WTC11 (cell line): ENCODE results near the gene VWA7.

Experiments
- FOXJ3 ChIP-seq: sonication (generic); formaldehyde crosslinking; IDR thresholded peaks from 2 replicates; pipeline ENCODE4 v1.9.0; 2021; ENCODE audit warnings: missing genetic modification reagents, mild to moderate bottlenecking, borderline replicate concordance
- TF ChIP-seq, protein P1 (sequence below): sonication (generic); formaldehyde crosslinking; IDR thresholded peaks from 2 replicates; pipeline ENCODE4 v1.8.0; 2022; ENCODE audit warnings: mild to moderate bottlenecking, missing genetic modification reagents
- TF ChIP-seq, protein P2 (sequence below): sonication (generic); formaldehyde crosslinking; IDR thresholded peaks from 2 replicates; pipeline ENCODE4 v1.8.0; 2022; ENCODE audit warnings: mild to moderate bottlenecking, missing genetic modification reagents
- TF ChIP-seq, protein P3 (sequence below): fragments of 200-600 bp; IDR thresholded peaks from 2 replicates; pipeline ENCODE4 v1.8.0; 2022; ENCODE audit warnings: antibody characterized with exemption
- TF ChIP-seq, protein P4 (sequence below): sonication (generic); formaldehyde crosslinking; conservative IDR thresholded peaks from 2 replicates; pipeline ENCODE4 v1.8.1; 2022; ENCODE audit warnings: mild to moderate bottlenecking, missing genetic modification reagents

DNA sequence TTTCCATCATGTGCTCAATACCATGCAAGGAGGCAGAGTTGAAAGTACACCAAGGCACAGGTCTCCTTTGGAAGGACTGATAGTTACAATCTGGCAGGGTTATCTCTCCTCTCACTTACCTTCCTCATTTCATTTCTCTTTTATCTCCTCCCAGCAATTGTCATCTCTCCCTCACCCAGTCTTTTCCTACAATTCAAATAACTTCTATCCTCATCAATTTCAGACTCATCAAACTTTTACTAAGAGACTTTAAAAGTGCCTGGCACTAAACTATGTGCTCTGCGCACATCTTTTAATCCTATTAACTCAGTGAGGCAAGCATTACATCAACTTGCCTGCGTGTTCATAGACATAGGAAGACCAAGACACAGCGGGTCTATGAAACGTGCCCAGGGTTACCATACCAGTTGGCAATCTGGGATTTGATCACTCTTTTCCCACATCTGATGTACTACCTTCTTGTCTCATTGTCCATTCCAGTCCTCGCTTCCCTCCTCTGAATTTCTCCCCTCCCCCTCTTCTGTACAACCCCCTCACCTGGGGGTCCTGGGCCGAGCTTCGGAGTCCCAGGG lies 17.3 kb upstream of the VWA7 start:
- TF ChIP-seq, protein P1, sequence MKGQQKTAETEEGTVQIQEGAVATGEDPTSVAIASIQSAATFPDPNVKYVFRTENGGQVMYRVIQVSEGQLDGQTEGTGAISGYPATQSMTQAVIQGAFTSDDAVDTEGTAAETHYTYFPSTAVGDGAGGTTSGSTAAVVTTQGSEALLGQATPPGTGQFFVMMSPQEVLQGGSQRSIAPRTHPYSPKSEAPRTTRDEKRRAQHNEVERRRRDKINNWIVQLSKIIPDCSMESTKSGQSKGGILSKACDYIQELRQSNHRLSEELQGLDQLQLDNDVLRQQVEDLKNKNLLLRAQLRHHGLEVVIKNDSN (CRISPR knock-in tag): no peak
- TF ChIP-seq, protein P2, sequence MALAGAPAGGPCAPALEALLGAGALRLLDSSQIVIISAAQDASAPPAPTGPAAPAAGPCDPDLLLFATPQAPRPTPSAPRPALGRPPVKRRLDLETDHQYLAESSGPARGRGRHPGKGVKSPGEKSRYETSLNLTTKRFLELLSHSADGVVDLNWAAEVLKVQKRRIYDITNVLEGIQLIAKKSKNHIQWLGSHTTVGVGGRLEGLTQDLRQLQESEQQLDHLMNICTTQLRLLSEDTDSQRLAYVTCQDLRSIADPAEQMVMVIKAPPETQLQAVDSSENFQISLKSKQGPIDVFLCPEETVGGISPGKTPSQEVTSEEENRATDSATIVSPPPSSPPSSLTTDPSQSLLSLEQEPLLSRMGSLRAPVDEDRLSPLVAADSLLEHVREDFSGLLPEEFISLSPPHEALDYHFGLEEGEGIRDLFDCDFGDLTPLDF (CRISPR knock-in tag): no peak
- TF ChIP-seq FOXJ3 (CRISPR knock-in tag): no peak
- TF ChIP-seq, protein P3, sequence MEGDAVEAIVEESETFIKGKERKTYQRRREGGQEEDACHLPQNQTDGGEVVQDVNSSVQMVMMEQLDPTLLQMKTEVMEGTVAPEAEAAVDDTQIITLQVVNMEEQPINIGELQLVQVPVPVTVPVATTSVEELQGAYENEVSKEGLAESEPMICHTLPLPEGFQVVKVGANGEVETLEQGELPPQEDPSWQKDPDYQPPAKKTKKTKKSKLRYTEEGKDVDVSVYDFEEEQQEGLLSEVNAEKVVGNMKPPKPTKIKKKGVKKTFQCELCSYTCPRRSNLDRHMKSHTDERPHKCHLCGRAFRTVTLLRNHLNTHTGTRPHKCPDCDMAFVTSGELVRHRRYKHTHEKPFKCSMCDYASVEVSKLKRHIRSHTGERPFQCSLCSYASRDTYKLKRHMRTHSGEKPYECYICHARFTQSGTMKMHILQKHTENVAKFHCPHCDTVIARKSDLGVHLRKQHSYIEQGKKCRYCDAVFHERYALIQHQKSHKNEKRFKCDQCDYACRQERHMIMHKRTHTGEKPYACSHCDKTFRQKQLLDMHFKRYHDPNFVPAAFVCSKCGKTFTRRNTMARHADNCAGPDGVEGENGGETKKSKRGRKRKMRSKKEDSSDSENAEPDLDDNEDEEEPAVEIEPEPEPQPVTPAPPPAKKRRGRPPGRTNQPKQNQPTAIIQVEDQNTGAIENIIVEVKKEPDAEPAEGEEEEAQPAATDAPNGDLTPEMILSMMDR: no peak
- TF ChIP-seq, protein P4, sequence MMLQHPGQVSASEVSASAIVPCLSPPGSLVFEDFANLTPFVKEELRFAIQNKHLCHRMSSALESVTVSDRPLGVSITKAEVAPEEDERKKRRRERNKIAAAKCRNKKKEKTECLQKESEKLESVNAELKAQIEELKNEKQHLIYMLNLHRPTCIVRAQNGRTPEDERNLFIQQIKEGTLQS (CRISPR knock-in tag): no peak
